Panc1 (cell line): ENCODE results near the gene ARHGEF10L. TPM values are rescaled to one million over a fixed set of nuclear protein-coding genes. Genes with fewer than 3 reads are reported as not detected.

ENCODE experiments used
- ATAC-seq: fragments of 200-7000 bp; cut with Tn5 transposase; 2 replicates; pipeline ENCODE4 v1.9.1; 2020; ENCODE audit warnings: mild to moderate bottlenecking, moderate library complexity
- BruUV-seq: library from RNA; stranded (reverse); fragments of 400-500 nt; replicated peaks from 2 replicates; lab custom pipeline; 2021; lab: Mats Ljungman, UMichigan
- CTCF ChIA-PET: fragments of 300-600 bp; sonication (Branson Sonifier 250); formaldehyde crosslinking; loops from one replicate; lab custom pipeline; 2022; ENCODE audit warnings: antibody characterized with exemption; lab: Charles Lee
- POLR2A ChIA-PET: fragments of 300-600 bp; sonication (Branson Sonifier 250); formaldehyde crosslinking; loops from one replicate; lab custom pipeline; 2022; ENCODE audit warnings: antibody characterized with exemption; lab: Charles Lee
- DNase-seq: peaks from one replicate; pipeline ENCODE4 v3.0.0-alpha.2; 2010; ENCODE audit warnings: low read depth, low spot score
- H3K27ac ChIP-seq: 2 replicates; pipeline ENCODE4 v1.5.1; 2011; ENCODE audit warnings: mild to moderate bottlenecking, low read length, inconsistent platforms
- H3K27me3 ChIP-seq: fragments of 200-500 bp; sonication (Bioruptor generic); 2 replicates; pipeline ENCODE4 v1.6.0; 2014; ENCODE audit warnings: low read length, inconsistent platforms; ENCODE audit not compliant: control insufficient read depth, insufficient read depth
- H3K36me3 ChIP-seq: fragments of 200-500 bp; sonication (Bioruptor generic); 2 replicates; pipeline ENCODE4 v1.5.1; 2014; ENCODE audit warnings: inconsistent platforms, mild to moderate bottlenecking, low read length, moderate library complexity; ENCODE audit not compliant: control insufficient read depth, insufficient read depth
- H3K4me1 ChIP-seq: 2 replicates; pipeline ENCODE4 v1.5.1; 2011; ENCODE audit warnings: inconsistent platforms, mild to moderate bottlenecking, low read length, moderate library complexity; ENCODE audit not compliant: control insufficient read depth, insufficient read depth
- H3K4me3 ChIP-seq, 2 experiments: 2 replicates each; pipeline ENCODE4 v1.5.1; 2011 to 2012; ENCODE audit warnings: low read depth in 2 of 2, low read length in 2 of 2, mild to moderate bottlenecking in 2 of 2, inconsistent platforms in 1 of 2, moderate library complexity in 1 of 2
- H3K9me3 ChIP-seq: fragments of 200-500 bp; sonication (Bioruptor generic); 2 replicates; pipeline ENCODE4 v1.5.1; 2014; ENCODE audit warnings: low read depth, mild to moderate bottlenecking, inconsistent platforms, low read length, moderate library complexity; ENCODE audit not compliant: control insufficient read depth, insufficient read depth
- POLR2AphosphoS5 ChIP-seq: IDR thresholded peaks from 2 replicates; pipeline ENCODE4 v1.6.1; 2012; ENCODE audit warnings: mild to moderate bottlenecking, low read depth, low read length, moderate library complexity
- SIN3A ChIP-seq: IDR thresholded peaks from 2 replicates; pipeline ENCODE4 v1.6.1; 2012; ENCODE audit warnings: low read depth, mild to moderate bottlenecking, low read length, moderate library complexity, borderline replicate concordance; ENCODE audit not compliant: insufficient read depth
- TCF7L2 ChIP-seq: IDR thresholded peaks from 2 replicates; pipeline ENCODE4 v1.6.1; 2011; ENCODE audit warnings: mild to moderate bottlenecking, low read depth, low read length, inconsistent platforms
- in situ Hi-C: cut with HindIII; loops from 2 replicates; pipeline ENCODE4 v1.10.0; 2016; ENCODE audit warnings: low sequenced_read_pairs, low pct_unique_long_range_greater_than_20kb
- intact Hi-C: fragments of 100-400 bp; cut with micrococcal nuclease; formaldehyde crosslinking; loops from one replicate; pipeline ENCODE4 v1.10.0; 2022; ENCODE audit not compliant: unreplicated experiment
- total RNA-seq: library from RNA; stranded (reverse); gene quantifications from one replicate; pipeline ENCODE4 v1.2.1, GENCODE V29; 2021; ENCODE audit not compliant: unreplicated experiment
- TF ChIP-seq, protein P1 (sequence below), 2 experiments: IDR thresholded peaks; 2 replicates each; pipeline ENCODE4 v1.6.1; 2011 to 2012; ENCODE audit warnings: low read depth in 2 of 2, control low read depth in 1 of 2, low read length in 1 of 2, mild to moderate bottlenecking in 1 of 2, moderate library complexity in 1 of 2; ENCODE audit not compliant: insufficient read depth in 1 of 2
- TF ChIP-seq, protein P2 (sequence below): fragments of 450-650 bp; IDR thresholded peaks from 2 replicates; pipeline ENCODE4 v1.5.1; 2017; ENCODE audit warnings: mild to moderate bottlenecking

ARHGEF10L gene
- total RNA-seq, 1 experiment from 2014 or later, result 5.9 TPM

DNA sequence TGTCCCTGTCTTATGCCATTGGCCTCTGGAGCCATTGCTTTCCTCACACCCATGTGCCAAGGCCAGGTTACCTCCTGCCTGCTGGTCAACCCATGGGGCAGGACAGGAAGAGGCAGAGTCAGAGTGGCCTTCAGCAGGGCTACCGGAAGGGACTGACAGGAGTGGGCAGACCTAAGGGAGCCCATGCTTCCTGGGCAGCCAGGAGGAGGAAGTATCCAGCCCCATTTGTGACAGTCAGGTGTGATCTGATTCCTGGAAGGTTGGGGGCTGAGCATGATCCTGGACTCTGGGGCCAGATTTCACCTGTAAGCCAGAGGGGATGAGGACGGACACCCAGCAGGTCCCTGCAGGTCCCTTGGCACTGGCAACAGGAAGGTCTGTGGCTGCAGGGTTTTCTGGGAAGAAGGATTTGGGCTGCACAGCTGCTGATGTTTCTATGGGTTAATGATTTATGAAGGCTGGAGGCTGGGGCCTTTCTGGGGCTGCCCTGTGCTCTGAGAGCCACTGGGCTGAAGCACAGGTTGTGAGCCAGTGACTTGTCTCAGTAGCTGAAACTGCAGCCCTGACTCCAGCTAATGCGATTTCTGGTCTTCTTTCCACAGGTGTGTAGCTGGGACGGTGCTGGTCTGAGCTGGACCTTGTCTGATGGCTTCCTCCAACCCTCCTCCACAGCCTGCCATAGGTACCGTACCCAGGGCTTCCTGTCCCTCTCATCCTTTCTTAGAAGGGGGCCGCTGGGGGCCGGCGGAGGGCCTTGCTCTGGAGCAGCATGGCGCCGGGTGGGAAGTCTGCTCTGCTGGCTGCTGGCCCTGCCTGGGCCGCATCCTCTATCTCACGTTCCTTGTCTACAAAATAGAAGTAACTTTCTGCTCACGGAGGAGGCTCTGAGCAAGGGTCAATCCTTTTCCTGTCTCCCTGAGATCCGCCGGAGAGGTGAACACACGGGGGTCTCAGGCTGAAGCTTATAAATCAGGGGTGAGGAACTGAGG, 40.7 kb downstream of the ARHGEF10L start:
- no TSS peak for BruUV-seq
- ChIA-PET CTCF (interaction anchor here (0.5 kb wide), 1 partner anchor 85 kb away, joined by 3 read pairs; no protein-coding TSS in a partner anchor), POLR2A (interaction anchor here (0.7 kb wide), 1 partner anchor 74 kb away, joined by 7 read pairs; no protein-coding TSS in a partner anchor)
- DNase-seq, result no peak
- peaks cover 7% of the 10 kb centered on the region for H3K4me1 ChIP-seq
- H3K27me3 ChIP-seq, result no peaks in the 10 kb centered on the region
- intact Hi-C loops, result no loop called here
- no peak overlapping the region for H3K4me3 ChIP-seq
- TF ChIP-seq POLR2AphosphoS5, result no peak
- TF ChIP-seq, protein P1, sequence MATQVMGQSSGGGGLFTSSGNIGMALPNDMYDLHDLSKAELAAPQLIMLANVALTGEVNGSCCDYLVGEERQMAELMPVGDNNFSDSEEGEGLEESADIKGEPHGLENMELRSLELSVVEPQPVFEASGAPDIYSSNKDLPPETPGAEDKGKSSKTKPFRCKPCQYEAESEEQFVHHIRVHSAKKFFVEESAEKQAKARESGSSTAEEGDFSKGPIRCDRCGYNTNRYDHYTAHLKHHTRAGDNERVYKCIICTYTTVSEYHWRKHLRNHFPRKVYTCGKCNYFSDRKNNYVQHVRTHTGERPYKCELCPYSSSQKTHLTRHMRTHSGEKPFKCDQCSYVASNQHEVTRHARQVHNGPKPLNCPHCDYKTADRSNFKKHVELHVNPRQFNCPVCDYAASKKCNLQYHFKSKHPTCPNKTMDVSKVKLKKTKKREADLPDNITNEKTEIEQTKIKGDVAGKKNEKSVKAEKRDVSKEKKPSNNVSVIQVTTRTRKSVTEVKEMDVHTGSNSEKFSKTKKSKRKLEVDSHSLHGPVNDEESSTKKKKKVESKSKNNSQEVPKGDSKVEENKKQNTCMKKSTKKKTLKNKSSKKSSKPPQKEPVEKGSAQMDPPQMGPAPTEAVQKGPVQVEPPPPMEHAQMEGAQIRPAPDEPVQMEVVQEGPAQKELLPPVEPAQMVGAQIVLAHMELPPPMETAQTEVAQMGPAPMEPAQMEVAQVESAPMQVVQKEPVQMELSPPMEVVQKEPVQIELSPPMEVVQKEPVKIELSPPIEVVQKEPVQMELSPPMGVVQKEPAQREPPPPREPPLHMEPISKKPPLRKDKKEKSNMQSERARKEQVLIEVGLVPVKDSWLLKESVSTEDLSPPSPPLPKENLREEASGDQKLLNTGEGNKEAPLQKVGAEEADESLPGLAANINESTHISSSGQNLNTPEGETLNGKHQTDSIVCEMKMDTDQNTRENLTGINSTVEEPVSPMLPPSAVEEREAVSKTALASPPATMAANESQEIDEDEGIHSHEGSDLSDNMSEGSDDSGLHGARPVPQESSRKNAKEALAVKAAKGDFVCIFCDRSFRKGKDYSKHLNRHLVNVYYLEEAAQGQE (IDR thresholded peaks at IDR 0.05; ENCODE audit: insufficient read depth in 1 of 2, low read depth in 2 of 2, low read length in 1 of 2), result no peak
- TF ChIP-seq, protein P2, sequence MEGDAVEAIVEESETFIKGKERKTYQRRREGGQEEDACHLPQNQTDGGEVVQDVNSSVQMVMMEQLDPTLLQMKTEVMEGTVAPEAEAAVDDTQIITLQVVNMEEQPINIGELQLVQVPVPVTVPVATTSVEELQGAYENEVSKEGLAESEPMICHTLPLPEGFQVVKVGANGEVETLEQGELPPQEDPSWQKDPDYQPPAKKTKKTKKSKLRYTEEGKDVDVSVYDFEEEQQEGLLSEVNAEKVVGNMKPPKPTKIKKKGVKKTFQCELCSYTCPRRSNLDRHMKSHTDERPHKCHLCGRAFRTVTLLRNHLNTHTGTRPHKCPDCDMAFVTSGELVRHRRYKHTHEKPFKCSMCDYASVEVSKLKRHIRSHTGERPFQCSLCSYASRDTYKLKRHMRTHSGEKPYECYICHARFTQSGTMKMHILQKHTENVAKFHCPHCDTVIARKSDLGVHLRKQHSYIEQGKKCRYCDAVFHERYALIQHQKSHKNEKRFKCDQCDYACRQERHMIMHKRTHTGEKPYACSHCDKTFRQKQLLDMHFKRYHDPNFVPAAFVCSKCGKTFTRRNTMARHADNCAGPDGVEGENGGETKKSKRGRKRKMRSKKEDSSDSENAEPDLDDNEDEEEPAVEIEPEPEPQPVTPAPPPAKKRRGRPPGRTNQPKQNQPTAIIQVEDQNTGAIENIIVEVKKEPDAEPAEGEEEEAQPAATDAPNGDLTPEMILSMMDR, result no peak
- TF ChIP-seq TCF7L2, result no peak
- TF ChIP-seq SIN3A, result no peak
- H3K27ac ChIP-seq, result no peak overlapping the region
- H3K36me3 ChIP-seq, result no peaks in the 10 kb centered on the region
- no peaks in the 10 kb centered on the region for H3K9me3 ChIP-seq
- no peak for ATAC-seq
- in situ Hi-C loops, result no loop called here

DNA sequence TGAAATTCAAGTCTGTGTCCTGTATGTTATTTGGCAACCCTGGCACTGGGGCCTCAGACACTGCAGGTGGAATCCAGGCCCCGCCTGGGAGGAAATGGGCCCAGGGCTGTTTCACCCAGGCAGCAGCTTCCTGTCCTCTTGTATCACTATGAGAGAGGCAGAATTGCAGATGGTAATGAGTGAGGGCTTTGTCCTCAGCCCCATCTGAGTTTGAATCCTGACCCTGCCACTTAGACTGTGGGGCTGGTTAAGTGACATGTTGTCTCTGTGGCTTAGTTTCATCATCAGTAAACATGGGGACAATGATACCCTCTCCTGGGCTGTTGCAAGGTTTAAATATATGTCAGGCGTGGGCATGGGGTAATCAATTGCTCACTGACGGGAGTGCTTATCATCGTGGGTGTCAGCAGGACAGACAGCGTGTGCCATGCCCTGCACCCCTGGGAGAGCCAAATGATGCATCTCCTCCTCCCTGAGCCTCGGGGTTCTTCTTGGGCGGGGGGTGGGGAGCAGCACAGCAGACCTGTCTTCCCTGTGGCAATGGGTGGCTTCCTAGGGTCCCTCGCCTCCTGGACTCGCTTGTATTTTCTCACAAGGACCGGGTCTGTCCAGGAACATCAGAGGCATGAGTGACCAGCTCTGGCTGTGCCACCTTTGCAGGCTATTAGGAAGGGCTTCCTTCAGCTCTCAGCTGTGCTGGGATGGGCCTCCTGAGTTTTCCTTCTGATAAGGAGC, 42.1 kb downstream of the ARHGEF10L start:
- no TSS peak for BruUV-seq
- peaks cover 12% of the 10 kb centered on the region for H3K4me1 ChIP-seq
- intact Hi-C loops (no loop called here), in situ Hi-C loops (no loop called here)
- no peaks in the 10 kb centered on the region for H3K9me3 ChIP-seq
- no peak for DNase-seq
- no peak for ATAC-seq
- no peak overlapping the region for H3K4me3 ChIP-seq
- H3K27ac ChIP-seq, result no peak overlapping the region
- no peaks in the 10 kb centered on the region for H3K27me3 ChIP-seq
- TF ChIP-seq TCF7L2, result no peak
- TF ChIP-seq, protein P1 (IDR thresholded peaks at IDR 0.05; ENCODE audit: insufficient read depth in 1 of 2, low read depth in 2 of 2, low read length in 1 of 2), result no peak
- TF ChIP-seq SIN3A, result no peak
- TF ChIP-seq POLR2AphosphoS5, result no peak
- TF ChIP-seq, protein P2, result no peak
- CTCF ChIA-PET, result interaction anchor here (0.9 kb wide), 1 partner anchor 13 kb away, joined by 6 read pairs; no protein-coding TSS in a partner anchor
- POLR2A ChIA-PET, result interaction anchor here (0.7 kb wide), 1 partner anchor 75 kb away, joined by 7 read pairs; no protein-coding TSS in a partner anchor
- H3K36me3 ChIP-seq, result no peaks in the 10 kb centered on the region
